Measurements from ENCODE around the gene HLA-C.

- TF ChIP-seq POLR2AphosphoS5 (IDR thresholded peaks at IDR 0.05; ENCODE audit: low read depth, low read length), result no peak
- no peak for TF ChIP-seq TAF1 (IDR thresholded peaks at IDR 0.05; ENCODE audit: borderline replicate concordance, low read depth, low read length)
- no peak for TF ChIP-seq POLR2A (IDR thresholded peaks at IDR 0.05; ENCODE audit: low read depth, low read length)
Observed at GRCh38 chr6:31285486-31285885, 13.6 kb upstream of the HLA-C start.
